HL-60 (cell line): ENCODE results near the gene TSHZ3.

Experiments
- DNase-seq, 2 experiments: peaks; one replicate each; pipeline ENCODE4 v3.0.0-alpha.2; 2010 to 2020; ENCODE audit warnings: low read depth in 1 of 2, low spot score in 1 of 2
- H3K27ac ChIP-seq: fragments of 250-450 bp; sonication (Bioruptor Pico); replicated peaks from 2 replicates; pipeline ENCODE4 v1.5.1; 2020; ENCODE audit warnings: mild to moderate bottlenecking, moderate library complexity
- H3K27me3 ChIP-seq: fragments of 250-450 bp; sonication (Bioruptor Pico); 2 replicates; pipeline ENCODE4 v1.5.1; 2021; ENCODE audit warnings: mild to moderate bottlenecking, moderate library complexity; ENCODE audit not compliant: insufficient read depth, poor library complexity, severe bottlenecking
- H3K4me3 ChIP-seq: replicated peaks from 2 replicates; pipeline ENCODE4 v1.5.1; 2011; ENCODE audit warnings: mild to moderate bottlenecking, control low read depth, low read length; ENCODE audit not compliant: insufficient read depth
- CTCF ChIP-seq: IDR thresholded peaks from one replicate; pipeline ENCODE4 v1.5.1; 2011; ENCODE audit warnings: low read length, control low read depth, inconsistent platforms; ENCODE audit not compliant: insufficient read depth
- GABPA ChIP-seq: IDR thresholded peaks from 2 replicates; pipeline ENCODE4 v1.6.1; 2012; ENCODE audit warnings: low read depth
- POLR2AphosphoS5 ChIP-seq: IDR thresholded peaks from 2 replicates; pipeline ENCODE4 v1.6.1; 2012; ENCODE audit warnings: low read depth
- SPI1 ChIP-seq: IDR thresholded peaks from 2 replicates; pipeline ENCODE4 v1.6.1; 2012; ENCODE audit warnings: low read depth, mild to moderate bottlenecking, borderline replicate concordance
- TF ChIP-seq, protein P1 (sequence below): IDR thresholded peaks from 2 replicates; pipeline ENCODE4 v1.6.1; 2012; ENCODE audit warnings: low read depth; ENCODE audit not compliant: insufficient replicate concordance

The TSHZ3 gene

GRCh38 chr19:31232180-31232579 lies 117.1 kb downstream of the TSHZ3 start:
- H3K4me3 ChIP-seq, result no peak overlapping the region

GRCh38 chr19:31231237-31231636 lies 118.0 kb downstream of the TSHZ3 start:
- no peaks in the 10 kb centered on the region for H3K27me3 ChIP-seq
- no peak for TF ChIP-seq CTCF
- TF ChIP-seq SPI1, result no peak
- TF ChIP-seq GABPA, result no peak
- TF ChIP-seq, protein P1, sequence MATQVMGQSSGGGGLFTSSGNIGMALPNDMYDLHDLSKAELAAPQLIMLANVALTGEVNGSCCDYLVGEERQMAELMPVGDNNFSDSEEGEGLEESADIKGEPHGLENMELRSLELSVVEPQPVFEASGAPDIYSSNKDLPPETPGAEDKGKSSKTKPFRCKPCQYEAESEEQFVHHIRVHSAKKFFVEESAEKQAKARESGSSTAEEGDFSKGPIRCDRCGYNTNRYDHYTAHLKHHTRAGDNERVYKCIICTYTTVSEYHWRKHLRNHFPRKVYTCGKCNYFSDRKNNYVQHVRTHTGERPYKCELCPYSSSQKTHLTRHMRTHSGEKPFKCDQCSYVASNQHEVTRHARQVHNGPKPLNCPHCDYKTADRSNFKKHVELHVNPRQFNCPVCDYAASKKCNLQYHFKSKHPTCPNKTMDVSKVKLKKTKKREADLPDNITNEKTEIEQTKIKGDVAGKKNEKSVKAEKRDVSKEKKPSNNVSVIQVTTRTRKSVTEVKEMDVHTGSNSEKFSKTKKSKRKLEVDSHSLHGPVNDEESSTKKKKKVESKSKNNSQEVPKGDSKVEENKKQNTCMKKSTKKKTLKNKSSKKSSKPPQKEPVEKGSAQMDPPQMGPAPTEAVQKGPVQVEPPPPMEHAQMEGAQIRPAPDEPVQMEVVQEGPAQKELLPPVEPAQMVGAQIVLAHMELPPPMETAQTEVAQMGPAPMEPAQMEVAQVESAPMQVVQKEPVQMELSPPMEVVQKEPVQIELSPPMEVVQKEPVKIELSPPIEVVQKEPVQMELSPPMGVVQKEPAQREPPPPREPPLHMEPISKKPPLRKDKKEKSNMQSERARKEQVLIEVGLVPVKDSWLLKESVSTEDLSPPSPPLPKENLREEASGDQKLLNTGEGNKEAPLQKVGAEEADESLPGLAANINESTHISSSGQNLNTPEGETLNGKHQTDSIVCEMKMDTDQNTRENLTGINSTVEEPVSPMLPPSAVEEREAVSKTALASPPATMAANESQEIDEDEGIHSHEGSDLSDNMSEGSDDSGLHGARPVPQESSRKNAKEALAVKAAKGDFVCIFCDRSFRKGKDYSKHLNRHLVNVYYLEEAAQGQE, result no peak
- no peak for TF ChIP-seq POLR2AphosphoS5
- no peak for DNase-seq
- H3K27ac ChIP-seq, result no peak overlapping the region
- H3K4me3 ChIP-seq, result no peak overlapping the region

More at GRCh38 chr19:31232180-31232579, 117.1 kb downstream of the TSHZ3 start:
- H3K27ac ChIP-seq, result no peak overlapping the region
- no peak for DNase-seq
- TF ChIP-seq CTCF, result no peak
- TF ChIP-seq SPI1, result no peak
- TF ChIP-seq GABPA, result no peak
- no peak for TF ChIP-seq POLR2AphosphoS5
- TF ChIP-seq, protein P1, result no peak
- no peaks in the 10 kb centered on the region for H3K27me3 ChIP-seq

DNA sequence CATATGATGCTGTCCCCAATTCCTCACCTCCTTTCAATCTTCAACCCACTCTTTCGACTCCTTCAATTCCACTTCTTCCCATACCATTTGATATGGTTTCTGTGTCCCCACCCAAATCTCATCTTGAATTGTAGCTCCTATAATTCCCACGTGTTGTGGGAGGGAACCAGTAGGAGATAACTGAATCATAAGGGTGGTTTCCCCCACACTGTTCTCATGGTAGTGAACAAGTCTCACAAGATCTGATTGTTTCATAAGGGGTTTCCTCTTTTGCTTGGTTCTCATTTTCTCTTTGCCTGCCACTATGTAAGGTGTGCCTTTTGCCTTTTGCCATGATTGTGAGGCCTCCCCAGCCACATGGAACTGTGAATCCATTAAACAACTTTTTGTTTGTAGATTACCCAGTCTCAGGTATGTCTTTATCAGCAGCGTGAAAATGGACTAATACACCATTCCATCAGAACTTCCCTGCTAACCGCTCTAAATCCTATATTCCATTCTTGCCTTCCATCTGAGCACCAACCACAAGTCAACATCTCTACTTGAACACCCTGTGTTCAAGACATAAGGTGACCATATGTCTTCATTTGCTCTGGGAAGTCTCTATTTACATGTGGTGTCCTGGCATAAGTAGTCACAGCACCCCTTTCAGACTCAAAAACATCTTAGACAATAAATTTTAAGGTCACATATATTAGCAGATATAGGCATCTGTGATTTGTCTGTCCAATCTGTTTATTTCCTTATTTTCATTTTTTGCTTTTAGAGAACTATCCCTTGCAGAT lies 122.9 kb downstream of the TSHZ3 start:
- H3K4me3 ChIP-seq, result no peak overlapping the region
- DNase-seq, result peak in 1 of 2 experiments; percentile 4
- H3K27ac ChIP-seq, result no peak overlapping the region
- H3K27me3 ChIP-seq, result no peaks in the 10 kb centered on the region
- no peak for TF ChIP-seq SPI1
- TF ChIP-seq, protein P1, result no peak
- no peak for TF ChIP-seq GABPA
- TF ChIP-seq CTCF, result no peak
- TF ChIP-seq POLR2AphosphoS5, result no peak
